ENCODE data around the gene RSU1. TPM values are rescaled to one million over a fixed set of nuclear protein-coding genes. Genes with fewer than 3 reads are reported as not detected.

The RSU1 gene
- total RNA-seq, 1 experiment from 2014 or later, result 29.5 TPM

- Histone ChIP-seq H3K79me2 (ENCODE audit: insufficient read depth, low read length) (no peaks in the 10 kb centered on the region), H3K4me3 (replicated peaks in 1 of 2; ENCODE audit: low read depth in 1 of 2, low read length in 2 of 2) (no peak overlapping the region), H3K36me3 (ENCODE audit: control insufficient read depth in 1 of 2, insufficient read depth in 2 of 2, low read length in 2 of 2) (no peaks in the 10 kb centered on the region), H3K9me3 (ENCODE audit: control insufficient read depth in 1 of 2, insufficient read depth in 1 of 2, low read depth in 1 of 2, low read length in 2 of 2) (no peaks in the 10 kb centered on the region), H3K4me2 (ENCODE audit: low read length) (no peak overlapping the region), H3K27ac (ENCODE audit: low read depth, low read length) (no peak overlapping the region), H4K20me1 (ENCODE audit: insufficient read depth) (no peaks in the 10 kb centered on the region), H3K9ac (ENCODE audit: low read length) (no peak overlapping the region), H3K27me3 (ENCODE audit: insufficient read depth, low read length) (no peaks in the 10 kb centered on the region), H2AFZ (ENCODE audit: low read depth, low read length, poor library complexity, severe bottlenecking) (no peak overlapping the region), H3K4me1 (ENCODE audit: control insufficient read depth in 1 of 2, insufficient read depth in 2 of 2, low read length in 2 of 2) (no peaks in the 10 kb centered on the region), H3K9me2 (ENCODE audit: insufficient read depth) (no peaks in the 10 kb centered on the region)
- POLR2A ChIA-PET, result no interaction called here
- no peak for DNase-seq (ENCODE audit: low read depth, low spot score)
- intact Hi-C loops (cut with micrococcal nuclease), result no loop called here
- RAD21 ChIA-PET (ENCODE audit: low non-redundant PET in 1 of 2, low total read pairs in 2 of 2, uncharacterized antibody in 2 of 2, unreplicated experiment in 2 of 2), result no interaction called here
- TF ChIP-seq REST (IDR thresholded peaks at IDR 0.05; ENCODE audit: low read depth) (no peak), FOSL1 (IDR thresholded peaks at IDR 0.05; ENCODE audit: low read depth) (no peak), RAD21 (IDR thresholded peaks at IDR 0.05; ENCODE audit: low read depth) (no peak), ZNF274 (IDR thresholded peaks at IDR 0.05; ENCODE audit: low read depth, low read length) (no peak), ELF1 (IDR thresholded peaks at IDR 0.05; ENCODE audit: borderline replicate concordance, low read depth) (no peak), EZH2phosphoT487 (IDR thresholded peaks at IDR 0.05; ENCODE audit: borderline replicate concordance) (no peak), EZH2 (IDR thresholded peaks at IDR 0.05) (no peak), CEBPB (IDR thresholded peaks at IDR 0.05; ENCODE audit: low read depth) (no peak), TCF7L2 (IDR thresholded peaks at IDR 0.05; ENCODE audit: borderline replicate concordance, extremely low read depth, insufficient read depth, insufficient read length) (no peak), SIN3A (IDR thresholded peaks at IDR 0.05; ENCODE audit: low read depth) (no peak), EGR1 (IDR thresholded peaks at IDR 0.05; ENCODE audit: low read depth) (no peak), MAX (IDR thresholded peaks at IDR 0.05) (no peak), SRF (IDR thresholded peaks at IDR 0.05; ENCODE audit: low read depth) (no peak), CTCF (IDR thresholded peaks at IDR 0.05 in 2 of 3, conservative IDR thresholded peaks at IDR 0.05 in 1 of 3; ENCODE audit: borderline replicate concordance in 1 of 3, insufficient read depth in 1 of 3, low read depth in 2 of 3, low read length in 2 of 3) (no peak), ATF3 (IDR thresholded peaks at IDR 0.05) (no peak), ZBTB33 (IDR thresholded peaks at IDR 0.05; ENCODE audit: extremely low read depth, insufficient replicate concordance, low read length) (no peak), JUND (IDR thresholded peaks at IDR 0.05) (no peak), YY1 (IDR thresholded peaks at IDR 0.05; ENCODE audit: extremely low read depth, insufficient replicate concordance, low read depth, low read length) (no peak), ZFX (IDR thresholded peaks at IDR 0.05) (no peak), SP1 (IDR thresholded peaks at IDR 0.05; ENCODE audit: low read depth) (no peak)
- ATAC-seq, result no peak
- BruUV-seq (replicated peaks), result no TSS peak
- CTCF ChIA-PET, result no interaction called here
These were observed 257.9 kb downstream of the RSU1 start for GRCh38 chr10:16559236-16559773.
